ENCODE data around the gene GNG4.

DNA sequence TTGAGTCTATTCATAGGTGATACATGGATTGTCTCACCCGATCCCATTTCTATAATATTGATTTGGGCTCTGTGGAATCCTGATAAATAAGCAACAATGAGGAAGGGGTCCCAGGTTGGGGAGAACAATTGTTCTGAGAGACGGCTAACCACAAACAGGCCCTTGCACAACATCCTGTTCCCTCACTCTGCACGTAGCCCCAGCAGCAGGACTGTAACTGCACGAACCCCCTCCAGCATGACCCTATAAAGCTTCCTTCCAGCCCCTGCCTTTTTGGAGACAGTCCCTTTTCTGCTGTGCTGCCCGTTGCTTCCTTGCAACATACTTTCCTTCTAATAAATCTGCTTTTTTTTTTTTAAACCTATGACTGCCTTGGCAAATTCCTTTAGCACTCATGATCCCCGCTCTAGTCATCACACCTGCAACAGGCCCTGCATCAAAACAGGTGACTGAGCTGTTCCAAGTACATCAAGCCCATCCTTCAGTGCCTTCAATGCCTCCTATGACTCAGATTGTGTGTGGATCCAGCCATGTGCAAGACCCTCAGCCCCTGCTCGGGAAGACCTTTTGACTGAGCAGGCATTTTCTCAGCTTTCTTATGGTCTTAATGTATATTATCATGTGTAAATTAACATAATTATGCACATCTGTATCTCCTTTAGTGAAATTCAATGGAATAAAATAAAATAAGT, 81.6 kb downstream of the GNG4 start:
- TF ChIP-seq POLR2AphosphoS5 (IDR thresholded peaks at IDR 0.05; ENCODE audit: low read depth, low read length) = no peak
- TF ChIP-seq POLR2A (IDR thresholded peaks at IDR 0.05; ENCODE audit: low read depth, low read length) = no peak
- TF ChIP-seq TAF1 (IDR thresholded peaks at IDR 0.05; ENCODE audit: low read depth, low read length) = no peak
- TF ChIP-seq POU2F2 (IDR thresholded peaks at IDR 0.05; ENCODE audit: low read depth, low read length) = no peak
